OCI-LY1 (cell line): ENCODE measurements around the gene KCNA2.

ENCODE experiments used
- CTCF ChIP-seq: fragments of 200-600 bp; sonication (generic), shearing (Covaris generic); IDR thresholded peaks from 2 replicates; pipeline ENCODE4 v1.5.1; 2017; ENCODE audit warnings: mild to moderate bottlenecking, antibody characterized with exemption, low read length, moderate library complexity, mixed read lengths
- EZH2 ChIP-seq: fragments of 200-600 bp; sonication (generic), shearing (Covaris generic); IDR thresholded peaks from 2 replicates; pipeline ENCODE4 v1.8.0; 2017; ENCODE audit warnings: borderline replicate concordance, mixed run types, mild to moderate bottlenecking, antibody characterized with exemption, low read length, moderate library complexity, mixed read lengths

GRCh38 chr1:110593902-110594301 is 12.3 kb downstream of the KCNA2 start:
- TF ChIP-seq CTCF (no peak), EZH2 (no peak)
